Measurements from ENCODE around the gene CPNE6. TPM values are rescaled to one million over a fixed set of nuclear protein-coding genes. Genes with fewer than 3 reads are reported as not detected.

The CPNE6 gene
- polyA plus RNA-seq, 1 of the 3 experiments (the other 2 are of a cell fraction): not detected

- DNase-seq: no peak
- Histone ChIP-seq H3K4me3 (ENCODE audit: low read depth in 2 of 2, low read length in 1 of 2) (no peak overlapping the region), H3K4me1 (ENCODE audit: control insufficient read depth in 1 of 2, insufficient read depth in 2 of 2, low read depth in 1 of 2, low read length in 1 of 2) (no peaks in the 10 kb centered on the region), H3K79me2 (ENCODE audit: insufficient read depth) (no peaks in the 10 kb centered on the region), H3K9me3 (no peaks in the 10 kb centered on the region), H2AFZ (ENCODE audit: low read depth) (no peak overlapping the region), H4K20me1 (ENCODE audit: insufficient read depth) (no peaks in the 10 kb centered on the region), H3K9me2 (no peaks in the 10 kb centered on the region), H3K9ac (no peak overlapping the region), H3F3A (replicated peaks; ENCODE audit: insufficient read depth) (peaks cover 2% of the 10 kb centered on the region), H3K36me3 (replicated peaks in 1 of 2; ENCODE audit: control insufficient read depth in 1 of 2, insufficient read depth in 2 of 2, low read length in 1 of 2) (peaks cover 11 to 35% of the 10 kb centered on the region in 2 experiments), H3K4me2 (no peak overlapping the region), H3K27ac (ENCODE audit: low read depth in 2 of 2, low read length in 1 of 2) (no peak overlapping the region), H3K27me3 (ENCODE audit: insufficient read depth) (no peaks in the 10 kb centered on the region)
- WGBS (ENCODE audit: low lambda C conversion rate): 93% methylated on average over 5 of the region's 8 CpGs
- ChIA-PET POLR2A (interaction anchor here (0.9 kb wide), 1 partner anchor 9 kb away, joined by 4 read pairs; the partner anchor contains the start of gene DCAF11), CTCF (interaction anchor here (1.3 to 2.0 kb wide), 2 partner anchors 14 to 32 kb away, joined by 3 to 5 read pairs; no protein-coding TSS in a partner anchor)
- TF ChIP-seq FOXM1 (IDR thresholded peaks at IDR 0.05; ENCODE audit: low read depth) (no peak), POLR2AphosphoS5 (IDR thresholded peaks at IDR 0.05; ENCODE audit: low read depth, low read length) (no peak), CHD2 (IDR thresholded peaks at IDR 0.05; ENCODE audit: low read length, partially characterized antibody) (no peak), IRF3 (IDR thresholded peaks at IDR 0.05; ENCODE audit: low read depth, low read length) (no peak), PBX3 (IDR thresholded peaks at IDR 0.05) (no peak), TCF12 (IDR thresholded peaks at IDR 0.05) (no peak), MAX (IDR thresholded peaks at IDR 0.05; ENCODE audit: low read depth) (no peak), RCOR1 (IDR thresholded peaks at IDR 0.05; ENCODE audit: low read length) (no peak), RFX5 (IDR thresholded peaks at IDR 0.05; ENCODE audit: low read length) (no peak), EZH2phosphoT487 (IDR thresholded peaks at IDR 0.05; ENCODE audit: borderline replicate concordance, low read depth) (no peak), JUND (IDR thresholded peaks at IDR 0.05) (no peak), TAF1 (IDR thresholded peaks at IDR 0.05; ENCODE audit: borderline replicate concordance, low read depth, low read length) (no peak), MXI1 (IDR thresholded peaks at IDR 0.05; ENCODE audit: low read depth, low read length) (no peak), NFIC (IDR thresholded peaks at IDR 0.05; ENCODE audit: borderline replicate concordance) (no peak)
Observed at GRCh38 chr14:24122898-24123297, 51.5 kb downstream of the CPNE6 start.

All from SK-N-SH (cell line).